PC-9 (cell line): ENCODE measurements around the gene CACNA1H.

Experiments used
- CTCF ChIP-seq: fragments of 200-600 bp; sonication (generic); conservative IDR thresholded peaks from 2 replicates; pipeline ENCODE4 v1.6.1; 2017; ENCODE audit warnings: mixed run types, antibody characterized with exemption, mild to moderate bottlenecking, moderate library complexity
- EZH2 ChIP-seq: fragments of 200-600 bp; sonication (generic); IDR thresholded peaks from 2 replicates; pipeline ENCODE4 v1.8.0; 2017; ENCODE audit warnings: antibody characterized with exemption, low read depth

- no peak for TF ChIP-seq CTCF
- TF ChIP-seq EZH2, result no peak
These were observed 28.1 kb upstream of the CACNA1H start for GRCh38 chr16:1124795-1125194.
